Cardiac fibroblast (primary cell): ENCODE data around the gene CHN2.

Experiments used
- DNase-seq, 2 donors: peaks; one replicate each; pipeline versions ENCODE4 v3.0.0 to v3.0.0-alpha.2; 2010; ENCODE audit warnings: low read depth in 2 of 2
- H3K4me3 ChIP-seq, 2 donors: replicated peaks in 1 of 2; 1 replicate in 1 of 2; 2 replicates in 1 of 2; pipeline ENCODE4 v1.5.1; 2011; ENCODE audit warnings: low read depth in 2 of 2, low read length in 2 of 2, mild to moderate bottlenecking in 2 of 2, moderate library complexity in 1 of 2
- CTCF ChIP-seq: IDR thresholded peaks from one replicate; pipeline ENCODE4 v1.5.1; 2011; ENCODE audit warnings: low read depth, mild to moderate bottlenecking, low read length, inconsistent platforms

Gene CHN2

GRCh38 chr7:29480934-29481651 is 286.5 kb downstream of the CHN2 start:
- no peak for TF ChIP-seq CTCF
- H3K4me3 ChIP-seq, result no peak overlapping the region
- DNase-seq, result no peak

DNA sequence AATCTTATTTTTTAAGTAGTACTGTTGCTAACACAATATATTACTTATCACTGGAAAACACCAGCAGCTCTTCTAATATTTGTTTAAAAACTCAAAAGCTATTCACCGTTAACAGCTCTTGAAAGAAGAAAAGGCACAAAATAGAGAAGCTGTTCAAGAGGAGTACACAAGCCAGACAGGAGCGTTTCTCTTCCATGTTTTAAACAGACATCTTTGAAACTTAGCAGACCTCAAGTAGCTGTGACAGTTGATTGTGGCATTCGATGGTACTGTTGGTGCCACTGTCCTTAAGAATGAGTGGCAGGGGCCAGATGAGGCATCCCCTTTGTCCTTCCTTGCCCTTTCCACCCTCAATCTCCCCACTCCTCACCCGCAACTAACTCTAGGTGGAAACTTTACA is 287.5 kb downstream of the CHN2 start:
- H3K4me3 ChIP-seq, result no peak overlapping the region
- TF ChIP-seq CTCF, result no peak
- DNase-seq, result no peak

DNA sequence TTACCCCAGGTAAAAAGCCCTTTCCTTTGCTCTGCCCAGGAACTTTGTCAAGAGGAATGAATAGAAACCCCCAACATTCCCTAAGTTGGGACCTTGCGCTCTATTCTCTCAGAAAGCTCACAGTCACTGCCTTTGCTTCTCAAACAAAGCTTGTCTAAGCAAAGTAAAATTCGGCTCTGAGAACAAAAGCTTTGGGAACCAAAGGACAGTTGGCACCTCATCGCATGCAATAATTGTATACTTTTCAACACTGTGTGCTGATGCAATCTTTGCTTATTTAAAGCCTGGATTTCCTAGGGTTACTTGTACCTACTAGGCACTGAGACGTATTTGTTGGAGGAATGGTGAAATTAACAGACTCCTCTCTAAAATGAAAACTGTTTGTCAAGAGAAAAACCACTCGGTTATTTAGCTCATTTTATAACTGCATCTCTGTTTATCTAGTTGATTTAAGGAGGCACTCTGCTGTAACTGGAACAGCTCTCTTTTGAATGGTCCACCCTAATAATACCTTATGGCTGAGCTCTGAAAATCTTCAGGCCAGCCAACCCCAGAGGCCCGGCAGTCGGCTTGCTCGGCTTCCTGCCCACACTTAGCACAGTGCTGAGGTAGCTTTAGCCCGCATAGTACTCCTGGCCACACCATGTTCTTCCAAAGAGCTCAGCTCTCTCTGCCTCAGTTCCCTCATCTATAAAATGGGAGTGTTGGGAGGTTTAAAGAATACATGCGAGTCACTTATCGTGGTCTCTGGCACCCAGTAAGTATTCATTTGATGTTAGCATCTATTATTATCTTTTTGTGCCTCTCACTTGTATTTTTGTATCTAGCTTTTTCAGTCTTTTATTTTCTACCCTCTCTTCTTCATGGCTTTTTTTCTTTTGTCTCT is 288.9 kb downstream of the CHN2 start:
- no peak overlapping the region for H3K4me3 ChIP-seq
- TF ChIP-seq CTCF, result no peak
- no peak for DNase-seq

GRCh38 chr7:29484280-29484679 is 289.7 kb downstream of the CHN2 start:
- DNase-seq, result no peak
- no peak for TF ChIP-seq CTCF
- no peak overlapping the region for H3K4me3 ChIP-seq

GRCh38 chr7:29485339-29486190 is 291.0 kb downstream of the CHN2 start:
- H3K4me3 ChIP-seq, result no peak overlapping the region
- no peak for TF ChIP-seq CTCF
- no peak for DNase-seq

DNA sequence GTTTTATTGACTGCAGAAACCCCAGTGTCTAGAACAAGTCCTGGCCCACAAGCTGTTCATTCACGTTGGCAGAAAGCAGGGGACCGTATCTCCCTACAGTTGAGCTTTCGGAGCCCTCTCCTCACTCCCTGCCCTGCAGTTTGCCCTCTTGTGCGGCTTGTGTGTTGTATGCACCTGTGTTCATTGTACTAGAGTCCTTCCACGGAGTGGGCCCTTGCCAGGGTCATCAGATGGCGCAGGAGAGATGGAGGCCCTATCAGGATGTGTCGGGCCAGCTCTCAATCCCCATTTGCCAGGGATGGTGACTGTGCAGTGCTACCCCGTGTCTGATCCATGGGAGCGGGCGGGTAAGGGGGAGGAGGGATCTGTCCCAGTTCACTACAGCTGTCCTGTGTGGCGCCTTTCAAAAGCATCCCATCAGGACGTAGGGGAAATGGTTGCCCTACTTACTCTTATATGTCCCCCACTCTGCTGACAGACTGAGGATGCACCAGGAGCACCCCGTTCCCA is 291.7 kb downstream of the CHN2 start:
- no peak for TF ChIP-seq CTCF
- no peak overlapping the region for H3K4me3 ChIP-seq
- DNase-seq, result no peak
